HEK293 (cell line): ENCODE data around the gene PARP6.

Source experiments
- BCL11A ChIP-seq: fragments of 450-650 bp; formaldehyde crosslinking; IDR thresholded peaks from 2 replicates; pipeline ENCODE4 v1.5.1; 2016; ENCODE audit warnings: low read depth, missing biosample characterization, missing genetic modification characterization
- EGR2 ChIP-seq: fragments of 450-650 bp; formaldehyde crosslinking; IDR thresholded peaks from 2 replicates; pipeline ENCODE4 v1.5.1; 2016; ENCODE audit warnings: low read depth, missing biosample characterization, missing genetic modification characterization
- GLIS2 ChIP-seq: fragments of 450-650 bp; formaldehyde crosslinking; IDR thresholded peaks from 2 replicates; pipeline ENCODE4 v1.5.1; 2016; ENCODE audit warnings: missing biosample characterization, missing genetic modification characterization
- IKZF3 ChIP-seq: fragments of 450-650 bp; IDR thresholded peaks from 2 replicates; pipeline ENCODE4 v1.5.0; 2018; ENCODE audit warnings: missing biosample characterization, mild to moderate bottlenecking, missing genetic modification characterization, moderate library complexity
- PRDM1 ChIP-seq: fragments of 450-650 bp; formaldehyde crosslinking; IDR thresholded peaks from 2 replicates; pipeline ENCODE4; 2016; ENCODE audit warnings: missing biosample characterization, missing genetic modification characterization
- WT1 ChIP-seq: fragments of 450-650 bp; formaldehyde crosslinking; IDR thresholded peaks from 2 replicates; pipeline ENCODE4 v1.5.1; 2016; ENCODE audit warnings: missing biosample characterization, missing genetic modification characterization
- ZNF112 ChIP-seq: fragments of 450-650 bp; formaldehyde crosslinking; IDR thresholded peaks from 2 replicates; pipeline ENCODE4 v1.5.0; 2017; ENCODE audit warnings: missing biosample characterization, missing genetic modification characterization
- ZNF169 ChIP-seq: fragments of 450-650 bp; formaldehyde crosslinking; IDR thresholded peaks from 2 replicates; pipeline ENCODE4 v1.5.1; 2016; ENCODE audit warnings: missing biosample characterization, missing genetic modification characterization
- ZNF175 ChIP-seq: fragments of 450-650 bp; formaldehyde crosslinking; IDR thresholded peaks from 2 replicates; pipeline ENCODE4 v1.5.1; 2016; ENCODE audit warnings: missing biosample characterization, missing genetic modification characterization
- ZNF223 ChIP-seq: fragments of 450-650 bp; formaldehyde crosslinking; IDR thresholded peaks from 2 replicates; pipeline ENCODE4 v1.5.1; 2016; ENCODE audit warnings: missing biosample characterization, missing genetic modification characterization
- ZNF23 ChIP-seq: fragments of 450-650 bp; formaldehyde crosslinking; IDR thresholded peaks from 2 replicates; pipeline ENCODE4 v1.5.1; 2016; ENCODE audit warnings: missing biosample characterization, missing genetic modification characterization, borderline replicate concordance
- ZNF266 ChIP-seq: fragments of 450-650 bp; formaldehyde crosslinking; IDR thresholded peaks from 2 replicates; pipeline ENCODE4 v1.5.1; 2016; ENCODE audit warnings: missing biosample characterization, missing genetic modification characterization, low read depth
- ZNF350 ChIP-seq: fragments of 450-650 bp; formaldehyde crosslinking; IDR thresholded peaks from 2 replicates; pipeline ENCODE4 v1.5.0; 2017; ENCODE audit warnings: missing biosample characterization, mild to moderate bottlenecking, missing genetic modification characterization
- ZNF416 ChIP-seq: fragments of 450-650 bp; formaldehyde crosslinking; IDR thresholded peaks from 2 replicates; pipeline ENCODE4 v1.5.1; 2016; ENCODE audit warnings: missing biosample characterization, missing genetic modification characterization
- ZNF48 ChIP-seq: fragments of 450-650 bp; formaldehyde crosslinking; IDR thresholded peaks from 2 replicates; pipeline ENCODE4 v1.5.1; 2016; ENCODE audit warnings: missing biosample characterization, missing genetic modification characterization
- ZNF501 ChIP-seq: fragments of 450-650 bp; formaldehyde crosslinking; IDR thresholded peaks from 2 replicates; pipeline ENCODE4 v1.5.1; 2016; ENCODE audit warnings: missing biosample characterization, missing genetic modification characterization
- ZNF549 ChIP-seq: fragments of 450-650 bp; IDR thresholded peaks from 2 replicates; pipeline ENCODE4 v1.5.1; 2018; ENCODE audit warnings: missing biosample characterization, missing genetic modification characterization, mild to moderate bottlenecking, inconsistent platforms, moderate library complexity
- ZNF623 ChIP-seq: fragments of 450-650 bp; formaldehyde crosslinking; IDR thresholded peaks from 2 replicates; pipeline ENCODE4 v1.5.1; 2016; ENCODE audit warnings: missing biosample characterization, missing genetic modification characterization
- ZNF626 ChIP-seq: fragments of 450-650 bp; sonication (Bioruptor Pico); formaldehyde crosslinking; IDR thresholded peaks from 2 replicates; pipeline ENCODE4 v1.5.1; 2018; ENCODE audit warnings: missing biosample characterization, missing genetic modification characterization, inconsistent platforms
- ZNF658 ChIP-seq: fragments of 450-650 bp; formaldehyde crosslinking; IDR thresholded peaks from 2 replicates; pipeline ENCODE4; 2016; ENCODE audit warnings: missing biosample characterization, missing genetic modification characterization
- ZNF670 ChIP-seq: fragments of 450-650 bp; formaldehyde crosslinking; IDR thresholded peaks from 2 replicates; pipeline ENCODE4 v1.5.1; 2016; ENCODE audit warnings: missing biosample characterization, missing genetic modification characterization, low read depth
- ZNF747 ChIP-seq: fragments of 450-650 bp; formaldehyde crosslinking; IDR thresholded peaks from 2 replicates; pipeline ENCODE4 v1.5.1; 2016; ENCODE audit warnings: missing biosample characterization, missing genetic modification characterization
- ZNF792 ChIP-seq: fragments of 450-650 bp; formaldehyde crosslinking; IDR thresholded peaks from 2 replicates; pipeline ENCODE4 v1.5.1; 2016; ENCODE audit warnings: missing biosample characterization, missing genetic modification characterization
- ZNF830 ChIP-seq: fragments of 450-650 bp; IDR thresholded peaks from 2 replicates; pipeline ENCODE4 v1.5.0; 2018; ENCODE audit warnings: missing biosample characterization, missing genetic modification characterization, low read depth, mild to moderate bottlenecking, moderate library complexity
- ZNF837 ChIP-seq: fragments of 450-650 bp; formaldehyde crosslinking; IDR thresholded peaks from 2 replicates; pipeline ENCODE4 v1.5.1; 2016; ENCODE audit warnings: missing biosample characterization, missing genetic modification characterization
- ZSCAN23 ChIP-seq: fragments of 450-650 bp; formaldehyde crosslinking; IDR thresholded peaks from 2 replicates; pipeline ENCODE4 v1.5.1; 2016; ENCODE audit warnings: missing biosample characterization, missing genetic modification characterization
- ZSCAN30 ChIP-seq: fragments of 450-650 bp; IDR thresholded peaks from 2 replicates; pipeline ENCODE4 v1.5.1; 2018; ENCODE audit warnings: missing biosample characterization, mild to moderate bottlenecking, missing genetic modification characterization, moderate library complexity
- TF ChIP-seq, protein P1 (sequence below): fragments of 450-650 bp; formaldehyde crosslinking; IDR thresholded peaks from 2 replicates; pipeline ENCODE4 v1.5.1; 2016; ENCODE audit warnings: missing biosample characterization, missing genetic modification characterization
- TF ChIP-seq, protein P2 (sequence below): fragments of 450-650 bp; formaldehyde crosslinking; IDR thresholded peaks from 2 replicates; pipeline ENCODE4 v1.5.1; 2016; ENCODE audit warnings: missing biosample characterization, missing genetic modification characterization
- TF ChIP-seq, protein P3 (sequence below): fragments of 450-650 bp; formaldehyde crosslinking; IDR thresholded peaks from 2 replicates; pipeline ENCODE4 v1.5.1; 2016; ENCODE audit warnings: missing biosample characterization, missing genetic modification characterization
- TF ChIP-seq, protein P4 (sequence below): fragments of 450-650 bp; formaldehyde crosslinking; IDR thresholded peaks from 2 replicates; pipeline ENCODE4 v1.5.1; 2016; ENCODE audit warnings: missing biosample characterization, missing genetic modification characterization
- TF ChIP-seq, protein P5 (sequence below): fragments of 450-650 bp; formaldehyde crosslinking; conservative IDR thresholded peaks from 2 replicates; pipeline ENCODE4 v1.5.1; 2016; ENCODE audit warnings: low read depth, missing biosample characterization, missing genetic modification characterization

The PARP6 gene

DNA sequence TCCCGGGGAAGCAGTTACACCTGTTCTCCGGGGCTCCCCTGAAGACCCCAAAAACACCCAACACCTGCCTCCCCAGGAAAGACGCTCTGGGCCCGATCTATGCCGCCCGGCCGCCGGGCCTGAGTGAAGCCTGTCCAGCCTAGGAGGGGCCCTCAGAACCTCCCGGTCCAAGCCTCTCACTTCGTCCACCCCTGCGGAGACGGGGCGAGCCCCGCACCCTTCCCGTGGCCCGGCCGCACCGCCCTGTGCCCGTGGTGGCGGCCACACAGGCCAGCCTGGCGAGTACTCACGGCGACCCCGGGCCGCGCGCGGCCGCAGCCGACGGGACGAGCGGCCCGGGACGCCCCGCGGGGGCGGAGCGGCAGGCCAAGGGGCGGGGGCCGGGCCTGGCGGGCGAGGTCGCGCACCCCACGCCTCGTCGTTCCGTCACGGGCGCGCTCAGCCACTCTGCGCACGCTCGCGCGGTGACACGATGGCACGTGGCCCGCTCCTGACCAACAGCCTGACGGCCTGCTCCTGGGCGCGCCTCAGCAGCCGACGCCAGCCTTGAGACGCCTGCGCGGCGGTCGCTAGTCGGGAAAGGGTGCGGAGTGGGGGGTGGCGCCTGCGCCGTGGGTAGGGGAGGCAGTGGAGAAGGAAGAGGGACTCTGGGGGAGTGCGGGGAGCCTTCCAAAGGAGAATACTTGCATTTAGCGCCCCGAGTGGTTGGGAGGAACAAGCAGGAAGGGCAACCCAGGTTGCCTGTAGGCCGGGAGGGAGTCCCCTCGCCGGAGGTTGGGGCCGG, at the start of gene PARP6 (continued):
- TF ChIP-seq, protein P1, sequence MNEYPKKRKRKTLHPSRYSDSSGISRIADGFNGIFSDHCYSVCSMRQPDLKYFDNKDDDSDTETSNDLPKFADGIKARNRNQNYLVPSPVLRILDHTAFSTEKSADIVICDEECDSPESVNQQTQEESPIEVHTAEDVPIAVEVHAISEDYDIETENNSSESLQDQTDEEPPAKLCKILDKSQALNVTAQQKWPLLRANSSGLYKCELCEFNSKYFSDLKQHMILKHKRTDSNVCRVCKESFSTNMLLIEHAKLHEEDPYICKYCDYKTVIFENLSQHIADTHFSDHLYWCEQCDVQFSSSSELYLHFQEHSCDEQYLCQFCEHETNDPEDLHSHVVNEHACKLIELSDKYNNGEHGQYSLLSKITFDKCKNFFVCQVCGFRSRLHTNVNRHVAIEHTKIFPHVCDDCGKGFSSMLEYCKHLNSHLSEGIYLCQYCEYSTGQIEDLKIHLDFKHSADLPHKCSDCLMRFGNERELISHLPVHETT = peak; percentile 79; the same call in 1 of the 2 replicates
- no peak for TF ChIP-seq ZNF169 (tag by site-specific recombination)
- no peak for TF ChIP-seq ZNF623 (tag by site-specific recombination)
- TF ChIP-seq, protein P2, sequence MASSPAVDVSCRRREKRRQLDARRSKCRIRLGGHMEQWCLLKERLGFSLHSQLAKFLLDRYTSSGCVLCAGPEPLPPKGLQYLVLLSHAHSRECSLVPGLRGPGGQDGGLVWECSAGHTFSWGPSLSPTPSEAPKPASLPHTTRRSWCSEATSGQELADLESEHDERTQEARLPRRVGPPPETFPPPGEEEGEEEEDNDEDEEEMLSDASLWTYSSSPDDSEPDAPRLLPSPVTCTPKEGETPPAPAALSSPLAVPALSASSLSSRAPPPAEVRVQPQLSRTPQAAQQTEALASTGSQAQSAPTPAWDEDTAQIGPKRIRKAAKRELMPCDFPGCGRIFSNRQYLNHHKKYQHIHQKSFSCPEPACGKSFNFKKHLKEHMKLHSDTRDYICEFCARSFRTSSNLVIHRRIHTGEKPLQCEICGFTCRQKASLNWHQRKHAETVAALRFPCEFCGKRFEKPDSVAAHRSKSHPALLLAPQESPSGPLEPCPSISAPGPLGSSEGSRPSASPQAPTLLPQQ (tag by site-specific recombination) = peak; percentile 80
- TF ChIP-seq ZNF626 (tag by site-specific recombination) = no peak
- TF ChIP-seq ZSCAN30 (tag by site-specific recombination) = peak; percentile 60; the same call in 1 of the 2 replicates
- TF ChIP-seq IKZF3 (tag by site-specific recombination) = peak; percentile 64
- no peak for TF ChIP-seq ZNF112
- TF ChIP-seq WT1 = peak; percentile 62; the same call in 1 of the 2 replicates
- TF ChIP-seq ZNF670 (tag by site-specific recombination) = no peak
- TF ChIP-seq GLIS2 (tag by site-specific recombination) = peak; percentile 74
- TF ChIP-seq ZNF549 (tag by site-specific recombination) = no peak
- TF ChIP-seq ZNF350 = no peak
- no peak for TF ChIP-seq ZNF48
- TF ChIP-seq ZNF416 = no peak
- TF ChIP-seq ZNF747 (tag by site-specific recombination) = no peak
- no peak for TF ChIP-seq ZNF830 (tag by site-specific recombination)
- no peak for TF ChIP-seq ZNF23 (tag by site-specific recombination)
- TF ChIP-seq BCL11A (tag by site-specific recombination) = no peak
- TF ChIP-seq, protein P3, sequence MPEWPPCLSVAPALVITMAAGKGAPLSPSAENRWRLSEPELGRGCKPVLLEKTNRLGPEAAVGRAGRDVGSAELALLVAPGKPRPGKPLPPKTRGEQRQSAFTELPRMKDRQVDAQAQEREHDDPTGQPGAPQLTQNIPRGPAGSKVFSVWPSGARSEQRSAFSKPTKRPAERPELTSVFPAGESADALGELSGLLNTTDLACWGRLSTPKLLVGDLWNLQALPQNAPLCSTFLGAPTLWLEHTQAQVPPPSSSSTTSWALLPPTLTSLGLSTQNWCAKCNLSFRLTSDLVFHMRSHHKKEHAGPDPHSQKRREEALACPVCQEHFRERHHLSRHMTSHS = no peak
- no peak for TF ChIP-seq ZNF266 (tag by site-specific recombination)
- no peak for TF ChIP-seq PRDM1
- no peak for TF ChIP-seq ZSCAN23 (tag by site-specific recombination)
- peak; percentile 69; the same call in 1 of the 2 replicates for TF ChIP-seq ZNF501 (tag by site-specific recombination)
- no peak for TF ChIP-seq ZNF175
- peak; percentile 96 for TF ChIP-seq EGR2 (tag by site-specific recombination)
- TF ChIP-seq, protein P4, sequence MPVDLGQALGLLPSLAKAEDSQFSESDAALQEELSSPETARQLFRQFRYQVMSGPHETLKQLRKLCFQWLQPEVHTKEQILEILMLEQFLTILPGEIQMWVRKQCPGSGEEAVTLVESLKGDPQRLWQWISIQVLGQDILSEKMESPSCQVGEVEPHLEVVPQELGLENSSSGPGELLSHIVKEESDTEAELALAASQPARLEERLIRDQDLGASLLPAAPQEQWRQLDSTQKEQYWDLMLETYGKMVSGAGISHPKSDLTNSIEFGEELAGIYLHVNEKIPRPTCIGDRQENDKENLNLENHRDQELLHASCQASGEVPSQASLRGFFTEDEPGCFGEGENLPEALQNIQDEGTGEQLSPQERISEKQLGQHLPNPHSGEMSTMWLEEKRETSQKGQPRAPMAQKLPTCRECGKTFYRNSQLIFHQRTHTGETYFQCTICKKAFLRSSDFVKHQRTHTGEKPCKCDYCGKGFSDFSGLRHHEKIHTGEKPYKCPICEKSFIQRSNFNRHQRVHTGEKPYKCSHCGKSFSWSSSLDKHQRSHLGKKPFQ (tag by site-specific recombination) = no peak
- TF ChIP-seq ZNF223 (tag by site-specific recombination) = no peak
- TF ChIP-seq ZNF658 (tag by site-specific recombination) = no peak
- no peak for TF ChIP-seq ZNF837 (tag by site-specific recombination)
- TF ChIP-seq, protein P5, sequence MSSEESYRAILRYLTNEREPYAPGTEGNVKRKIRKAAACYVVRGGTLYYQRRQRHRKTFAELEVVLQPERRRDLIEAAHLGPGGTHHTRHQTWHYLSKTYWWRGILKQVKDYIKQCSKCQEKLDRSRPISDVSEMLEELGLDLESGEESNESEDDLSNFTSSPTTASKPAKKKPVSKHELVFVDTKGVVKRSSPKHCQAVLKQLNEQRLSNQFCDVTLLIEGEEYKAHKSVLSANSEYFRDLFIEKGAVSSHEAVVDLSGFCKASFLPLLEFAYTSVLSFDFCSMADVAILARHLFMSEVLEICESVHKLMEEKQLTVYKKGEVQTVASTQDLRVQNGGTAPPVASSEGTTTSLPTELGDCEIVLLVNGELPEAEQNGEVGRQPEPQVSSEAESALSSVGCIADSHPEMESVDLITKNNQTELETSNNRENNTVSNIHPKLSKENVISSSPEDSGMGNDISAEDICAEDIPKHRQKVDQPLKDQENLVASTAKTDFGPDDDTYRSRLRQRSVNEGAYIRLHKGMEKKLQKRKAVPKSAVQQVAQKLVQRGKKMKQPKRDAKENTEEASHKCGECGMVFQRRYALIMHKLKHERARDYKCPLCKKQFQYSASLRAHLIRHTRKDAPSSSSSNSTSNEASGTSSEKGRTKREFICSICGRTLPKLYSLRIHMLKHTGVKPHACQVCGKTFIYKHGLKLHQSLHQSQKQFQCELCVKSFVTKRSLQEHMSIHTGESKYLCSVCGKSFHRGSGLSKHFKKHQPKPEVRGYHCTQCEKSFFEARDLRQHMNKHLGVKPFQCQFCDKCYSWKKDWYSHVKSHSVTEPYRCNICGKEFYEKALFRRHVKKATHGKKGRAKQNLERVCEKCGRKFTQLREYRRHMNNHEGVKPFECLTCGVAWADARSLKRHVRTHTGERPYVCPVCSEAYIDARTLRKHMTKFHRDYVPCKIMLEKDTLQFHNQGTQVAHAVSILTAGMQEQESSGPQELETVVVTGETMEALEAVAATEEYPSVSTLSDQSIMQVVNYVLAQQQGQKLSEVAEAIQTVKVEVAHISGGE (tag by site-specific recombination) = peak; percentile 28; the same call in 1 of the 2 replicates
- TF ChIP-seq ZNF792 (tag by site-specific recombination) = no peak
